OCI-LY7 (cell line): ENCODE data around the gene MAGI1. TPM values are rescaled to one million over a fixed set of nuclear protein-coding genes. Genes with fewer than 3 reads are reported as not detected.

Experiments used
- BruUV-seq: library from RNA; stranded (reverse); fragments of 400-500 nt; replicated peaks from 2 replicates; lab custom pipeline; 2021; lab: Mats Ljungman, UMichigan
- CTCF ChIA-PET: fragments of 300-600 bp; sonication (Branson Sonifier 250); formaldehyde crosslinking; loops from one replicate; lab custom pipeline; 2022; ENCODE audit warnings: antibody characterized with exemption; ENCODE audit not compliant: unreplicated experiment; lab: Charles Lee
- POLR2A ChIA-PET: fragments of 300-600 bp; sonication (Branson Sonifier 250); formaldehyde crosslinking; loops from one replicate; lab custom pipeline; 2022; ENCODE audit warnings: antibody characterized with exemption; lab: Charles Lee
- DNase-seq: peaks from one replicate; pipeline ENCODE4 v3.0.0-alpha.2; 2015; ENCODE audit warnings: low spot score
- H2AFZ ChIP-seq: fragments of 200-600 bp; sonication (generic), shearing (Covaris generic); 2 replicates; pipeline ENCODE4 v1.6.1; 2014; ENCODE audit warnings: mild to moderate bottlenecking, antibody characterized with exemption, low read length, moderate library complexity
- H3K27ac ChIP-seq: fragments of 200-600 bp; sonication (generic); 2 replicates; pipeline ENCODE4 v1.5.1; 2014; ENCODE audit warnings: mixed run types, low read depth, mild to moderate bottlenecking, moderate library complexity, low read length, inconsistent platforms; ENCODE audit not compliant: poor library complexity, severe bottlenecking
- H3K36me3 ChIP-seq: fragments of 200-600 bp; sonication (generic); 2 replicates; pipeline ENCODE4 v1.6.1; 2014; ENCODE audit warnings: mild to moderate bottlenecking, antibody characterized with exemption, low read length, moderate library complexity, mixed read lengths; ENCODE audit not compliant: insufficient read depth
- H3K4me1 ChIP-seq: fragments of 200-600 bp; sonication (generic); 2 replicates; pipeline ENCODE4 v1.5.1; 2014; ENCODE audit warnings: mild to moderate bottlenecking, low read length; ENCODE audit not compliant: insufficient read depth, poor library complexity, severe bottlenecking
- H3K4me2 ChIP-seq: fragments of 200-600 bp; sonication (generic); 2 replicates; pipeline ENCODE4 v1.6.1; 2014; ENCODE audit warnings: mild to moderate bottlenecking, low read length
- H3K4me3 ChIP-seq: fragments of 200-600 bp; sonication (generic); 2 replicates; pipeline ENCODE4 v1.5.1; 2014; ENCODE audit warnings: mild to moderate bottlenecking, low read depth, low read length; ENCODE audit not compliant: poor library complexity, severe bottlenecking
- H3K79me2 ChIP-seq: fragments of 200-600 bp; sonication (generic); 2 replicates; pipeline ENCODE4 v1.6.1; 2016; ENCODE audit warnings: low read depth, mild to moderate bottlenecking, low read length, moderate library complexity, mixed read lengths; ENCODE audit not compliant: insufficient read depth
- H3K9me2 ChIP-seq: fragments of 200-600 bp; sonication (generic); 2 replicates; pipeline ENCODE4 v1.6.1; 2016; ENCODE audit warnings: mild to moderate bottlenecking, low read length, mixed read lengths; ENCODE audit not compliant: insufficient read depth
- H3K9me3 ChIP-seq: fragments of 200-600 bp; sonication (generic); 2 replicates; pipeline ENCODE4 v1.6.1; 2014; ENCODE audit warnings: mild to moderate bottlenecking, mixed run types, low read length, mixed read lengths
- H4K20me1 ChIP-seq: fragments of 200-600 bp; sonication (generic); 2 replicates; pipeline ENCODE4 v1.6.1; 2014; ENCODE audit warnings: mild to moderate bottlenecking, antibody characterized with exemption, low read length, moderate library complexity, mixed read lengths; ENCODE audit not compliant: insufficient read depth
- EZH2phosphoT487 ChIP-seq: fragments of 200-600 bp; sonication (generic); IDR thresholded peaks from 2 replicates; pipeline ENCODE4 v1.6.1; 2018; ENCODE audit warnings: low read depth, borderline replicate concordance, mild to moderate bottlenecking, mixed run types, antibody characterized with exemption, low read length, moderate library complexity, mixed read lengths
- intact Hi-C: fragments of 100-400 bp; cut with micrococcal nuclease; formaldehyde crosslinking; loops from one replicate; pipeline ENCODE4 v1.10.0; 2022; ENCODE audit not compliant: unreplicated experiment
- total RNA-seq, 2 experiments: library from RNA; depleted of rRNA in 1 of 2; stranded (reverse); fragments of >200 nt in 1 of 2; shearing (Covaris generic) in 1 of 2; gene quantifications; 2 replicates each; pipeline ENCODE4 v1.2.3, GENCODE V29; 2014 to 2022
- TF ChIP-seq, protein P1 (sequence below): fragments of 200-600 bp; sonication (generic); conservative IDR thresholded peaks from 2 replicates; pipeline ENCODE4 v1.5.1; 2014; ENCODE audit warnings: mild to moderate bottlenecking, antibody characterized with exemption, low read length, moderate library complexity, mixed read lengths

The MAGI1 gene
- total RNA-seq, 2 experiments from 2014 or later = 0.63 to 2.5 TPM

DNA sequence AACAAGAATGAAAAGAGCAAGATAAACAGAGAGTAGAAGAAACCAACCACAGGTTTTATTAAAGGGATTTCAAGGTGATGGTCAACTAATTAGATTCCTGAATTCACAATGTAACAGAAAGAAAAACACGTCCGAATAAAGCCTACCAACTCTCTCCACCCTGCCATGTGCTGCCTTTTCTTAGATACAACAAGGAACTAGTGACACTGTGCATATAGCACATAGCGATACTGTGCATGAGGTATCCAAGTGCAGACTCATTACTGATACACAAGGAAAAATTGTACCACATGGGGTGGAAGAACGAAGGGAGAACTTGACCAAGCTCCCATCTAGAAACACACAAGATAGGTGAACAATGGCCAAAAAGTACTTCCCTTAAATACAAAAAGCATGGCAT lies 154.6 kb downstream of the MAGI1 start:
- no TSS peak for BruUV-seq
- ChIA-PET POLR2A (no interaction called here), CTCF (no interaction called here)
- Histone ChIP-seq H4K20me1 (no peaks in the 10 kb centered on the region), H2AFZ (no peak overlapping the region), H3K9me2 (no peaks in the 10 kb centered on the region), H3K36me3 (no peaks in the 10 kb centered on the region), H3K27ac (no peak overlapping the region), H3K4me2 (no peak overlapping the region), H3K4me1 (no peaks in the 10 kb centered on the region), H3K4me3 (no peak overlapping the region), H3K9me3 (no peaks in the 10 kb centered on the region), H3K79me2 (no peaks in the 10 kb centered on the region; the same call in 1 of the 2 replicates)
- no peak for DNase-seq
- TF ChIP-seq, protein P1, sequence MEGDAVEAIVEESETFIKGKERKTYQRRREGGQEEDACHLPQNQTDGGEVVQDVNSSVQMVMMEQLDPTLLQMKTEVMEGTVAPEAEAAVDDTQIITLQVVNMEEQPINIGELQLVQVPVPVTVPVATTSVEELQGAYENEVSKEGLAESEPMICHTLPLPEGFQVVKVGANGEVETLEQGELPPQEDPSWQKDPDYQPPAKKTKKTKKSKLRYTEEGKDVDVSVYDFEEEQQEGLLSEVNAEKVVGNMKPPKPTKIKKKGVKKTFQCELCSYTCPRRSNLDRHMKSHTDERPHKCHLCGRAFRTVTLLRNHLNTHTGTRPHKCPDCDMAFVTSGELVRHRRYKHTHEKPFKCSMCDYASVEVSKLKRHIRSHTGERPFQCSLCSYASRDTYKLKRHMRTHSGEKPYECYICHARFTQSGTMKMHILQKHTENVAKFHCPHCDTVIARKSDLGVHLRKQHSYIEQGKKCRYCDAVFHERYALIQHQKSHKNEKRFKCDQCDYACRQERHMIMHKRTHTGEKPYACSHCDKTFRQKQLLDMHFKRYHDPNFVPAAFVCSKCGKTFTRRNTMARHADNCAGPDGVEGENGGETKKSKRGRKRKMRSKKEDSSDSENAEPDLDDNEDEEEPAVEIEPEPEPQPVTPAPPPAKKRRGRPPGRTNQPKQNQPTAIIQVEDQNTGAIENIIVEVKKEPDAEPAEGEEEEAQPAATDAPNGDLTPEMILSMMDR = no peak
- TF ChIP-seq EZH2phosphoT487 = no peak
- intact Hi-C loops = no loop called here

DNA sequence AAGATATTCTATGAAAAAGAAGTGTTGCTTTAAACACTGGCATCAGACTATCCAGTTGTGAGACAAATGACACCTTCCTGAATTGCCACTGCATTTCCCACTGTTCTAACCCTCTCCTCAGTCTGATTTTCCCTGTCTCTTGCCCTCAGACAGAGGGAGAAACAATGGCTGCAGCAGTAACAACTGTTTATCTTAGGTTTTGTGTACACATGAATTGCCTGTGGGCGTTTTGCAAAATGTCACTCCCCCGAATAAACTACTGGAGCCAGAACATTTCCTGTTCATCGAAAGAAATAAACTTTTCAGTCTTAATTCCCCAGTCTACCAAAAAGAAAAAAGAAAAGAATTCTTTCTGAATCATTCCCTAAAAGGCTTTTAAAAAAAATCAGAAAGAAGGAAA lies 155.1 kb downstream of the MAGI1 start:
- intact Hi-C loops = no loop called here
- H3K4me1 ChIP-seq = no peaks in the 10 kb centered on the region
- H3K79me2 ChIP-seq = no peaks in the 10 kb centered on the region; the same call in 1 of the 2 replicates
- no peak for DNase-seq
- no peaks in the 10 kb centered on the region for H3K9me3 ChIP-seq
- no peaks in the 10 kb centered on the region for H3K9me2 ChIP-seq
- H4K20me1 ChIP-seq = no peaks in the 10 kb centered on the region
- no peak overlapping the region for H3K4me3 ChIP-seq
- ChIA-PET POLR2A (no interaction called here), CTCF (no interaction called here)
- no peak for TF ChIP-seq EZH2phosphoT487
- TF ChIP-seq, protein P1 = no peak
- BruUV-seq = no TSS peak
- no peaks in the 10 kb centered on the region for H3K36me3 ChIP-seq
- H2AFZ ChIP-seq = no peak overlapping the region
- H3K27ac ChIP-seq = no peak overlapping the region
- no peak overlapping the region for H3K4me2 ChIP-seq

DNA sequence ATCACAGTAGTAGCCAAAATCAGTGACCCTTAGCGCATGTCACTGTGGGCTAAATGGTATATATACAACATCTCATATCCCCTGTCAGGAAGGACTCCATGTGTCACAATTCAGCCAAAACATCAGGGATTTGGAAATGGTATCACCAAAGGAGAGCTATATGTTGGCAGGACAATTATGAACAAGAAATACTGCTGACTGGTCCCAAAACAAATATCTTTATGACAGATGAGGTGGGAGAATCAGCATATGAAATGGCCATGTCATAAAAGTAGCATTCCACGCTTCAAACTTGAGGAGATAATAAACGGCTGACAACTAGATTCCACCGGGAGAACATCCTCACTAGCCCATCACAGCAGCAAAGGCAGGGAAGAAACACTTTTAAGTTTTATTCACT lies 158.4 kb downstream of the MAGI1 start:
- Histone ChIP-seq H2AFZ (no peak overlapping the region), H3K79me2 (no peaks in the 10 kb centered on the region; the same call in 1 of the 2 replicates), H3K9me2 (no peaks in the 10 kb centered on the region), H4K20me1 (no peaks in the 10 kb centered on the region), H3K4me1 (no peaks in the 10 kb centered on the region), H3K36me3 (no peaks in the 10 kb centered on the region), H3K27ac (no peak overlapping the region), H3K9me3 (no peaks in the 10 kb centered on the region), H3K4me2 (no peak overlapping the region), H3K4me3 (no peak overlapping the region)
- ChIA-PET CTCF (no interaction called here), POLR2A (interaction anchor here (0.6 kb wide), 1 partner anchor 1068 kb away, joined by 3 read pairs; no protein-coding TSS in a partner anchor)
- intact Hi-C loops = no loop called here
- no peak for DNase-seq
- BruUV-seq = no TSS peak
- TF ChIP-seq, protein P1 = no peak
- no peak for TF ChIP-seq EZH2phosphoT487
